IPS DF 6.9 (cell line): ENCODE data around the gene F10.

ENCODE experiments used
- DNase-seq: peaks from one replicate; pipeline ENCODE4 v3.0.0-alpha.2; 2013; ENCODE audit warnings: low read depth, low spot score
- H3K27ac ChIP-seq: one replicate; pipeline ENCODE4 v1.5.1; 2013; ENCODE audit warnings: low read length, control low read depth
- H3K27me3 ChIP-seq: 2 replicates; pipeline ENCODE4 v1.6.1; 2013; ENCODE audit warnings: mild to moderate bottlenecking, low read length; ENCODE audit not compliant: control insufficient read depth, insufficient read depth
- H3K36me3 ChIP-seq: 2 replicates; pipeline ENCODE4 v1.6.1; 2013; ENCODE audit warnings: low read length; ENCODE audit not compliant: control insufficient read depth, insufficient read depth
- H3K4me1 ChIP-seq: 2 replicates; pipeline ENCODE4 v1.6.1; 2013; ENCODE audit warnings: low read length; ENCODE audit not compliant: control insufficient read depth, insufficient read depth
- H3K4me3 ChIP-seq: 2 replicates; pipeline ENCODE4 v1.5.1; 2013; ENCODE audit warnings: mild to moderate bottlenecking, low read length
- H3K9me3 ChIP-seq: 2 replicates; pipeline ENCODE4 v1.6.1; 2013; ENCODE audit warnings: low read length, inconsistent platforms; ENCODE audit not compliant: control insufficient read depth, insufficient read depth
- WGBS: extraction: QIAGEN DNeasy Blood & Tissue Kit; methylation state at CpG from one replicate; pipeline ENCODE4 v1.1.7; 2013; ENCODE audit warnings: mixed read lengths, missing lambda C conversion rate; ENCODE audit not compliant: insufficient read length, insufficient coverage; 5-methylcytosine and 5-hydroxymethylcytosine counted together

Gene F10

GRCh38 chr13:113118261-113119021, 4.2 kb upstream of the F10 start:
- DNase-seq, result no peak
- Histone ChIP-seq H3K27me3 (no peaks in the 10 kb centered on the region), H3K36me3 (peaks cover 3% of the 10 kb centered on the region; the same call in 1 of the 2 replicates), H3K4me1 (peaks cover 2% of the 10 kb centered on the region; the same call in 1 of the 2 replicates), H3K4me3 (no peak overlapping the region), H3K27ac (no peak overlapping the region), H3K9me3 (no peaks in the 10 kb centered on the region)
- no CpG with 5 or more reads among the region's 42 CpGs for WGBS

- WGBS, result no CpG with 5 or more reads among the region's 16 CpGs
- no peaks in the 10 kb centered on the region for H3K27me3 ChIP-seq
- no peak overlapping the region for H3K4me3 ChIP-seq
Measured at GRCh38 chr13:113119166-113119821, 3.3 kb upstream of the F10 start.

GRCh38 chr13:113119822-113120189, 2.8 kb upstream of the F10 start:
- WGBS, result no CpG with 5 or more reads among the region's 7 CpGs
- no peaks in the 10 kb centered on the region for H3K9me3 ChIP-seq
- H3K36me3 ChIP-seq, result no peaks in the 10 kb centered on the region
- peaks cover 2% of the 10 kb centered on the region; the same call in 1 of the 2 replicates for H3K4me1 ChIP-seq
- no peak for DNase-seq
- no peak overlapping the region for H3K4me3 ChIP-seq
- no peaks in the 10 kb centered on the region for H3K27me3 ChIP-seq
- no peak overlapping the region for H3K27ac ChIP-seq

More at GRCh38 chr13:113119166-113119821, 3.3 kb upstream of the F10 start:
- H3K36me3 ChIP-seq, result peaks cover 3% of the 10 kb centered on the region; the same call in 1 of the 2 replicates
- no peak overlapping the region for H3K27ac ChIP-seq
- DNase-seq, result no peak
- H3K9me3 ChIP-seq, result no peaks in the 10 kb centered on the region
- H3K4me1 ChIP-seq, result peaks cover 2% of the 10 kb centered on the region; the same call in 1 of the 2 replicates

- H3K27ac ChIP-seq, result no peak overlapping the region
- H3K36me3 ChIP-seq, result no peaks in the 10 kb centered on the region
- H3K9me3 ChIP-seq, result no peaks in the 10 kb centered on the region
- no CpG with 5 or more reads among the region's 19 CpGs for WGBS
- H3K4me1 ChIP-seq, result peaks cover 2% of the 10 kb centered on the region; the same call in 1 of the 2 replicates
- no peak for DNase-seq
- no peak overlapping the region for H3K4me3 ChIP-seq
- no peaks in the 10 kb centered on the region for H3K27me3 ChIP-seq
Measured at GRCh38 chr13:113120300-113121182, 2.1 kb upstream of the F10 start.

- Histone ChIP-seq H3K27me3 (no peaks in the 10 kb centered on the region), H3K9me3 (no peaks in the 10 kb centered on the region), H3K4me3 (no peak overlapping the region), H3K27ac (no peak overlapping the region), H3K4me1 (peaks cover 2% of the 10 kb centered on the region; the same call in 1 of the 2 replicates), H3K36me3 (no peaks in the 10 kb centered on the region)
- WGBS, result no CpG with 5 or more reads among the region's 24 CpGs
- DNase-seq, result no peak
Measured at GRCh38 chr13:113121183-113121927, 1.2 kb upstream of the F10 start.

- WGBS, result no CpG with 5 or more reads among the region's 16 CpGs
- no peaks in the 10 kb centered on the region for H3K9me3 ChIP-seq
- H3K27me3 ChIP-seq, result no peaks in the 10 kb centered on the region
- H3K27ac ChIP-seq, result no peak overlapping the region
- DNase-seq, result no peak
- H3K4me1 ChIP-seq, result peaks cover 2% of the 10 kb centered on the region; the same call in 1 of the 2 replicates
- H3K36me3 ChIP-seq, result no peaks in the 10 kb centered on the region
- no peak overlapping the region for H3K4me3 ChIP-seq
Measured at GRCh38 chr13:113121928-113122471, 599 bp upstream of the F10 start.

GRCh38 chr13:113123226-113124201, 915 bp downstream of the F10 start:
- no peak for DNase-seq
- WGBS, result no CpG with 5 or more reads among the region's 29 CpGs
- Histone ChIP-seq H3K4me1 (peaks cover 2% of the 10 kb centered on the region; the same call in 1 of the 2 replicates), H3K9me3 (no peaks in the 10 kb centered on the region), H3K27me3 (no peaks in the 10 kb centered on the region), H3K36me3 (no peaks in the 10 kb centered on the region), H3K4me3 (no peak overlapping the region), H3K27ac (no peak overlapping the region)

GRCh38 chr13:113124211-113124970, 1.8 kb downstream of the F10 start:
- Histone ChIP-seq H3K27ac (no peak overlapping the region), H3K36me3 (no peaks in the 10 kb centered on the region), H3K9me3 (no peaks in the 10 kb centered on the region), H3K4me3 (no peak overlapping the region), H3K4me1 (peaks cover 2% of the 10 kb centered on the region; the same call in 1 of the 2 replicates), H3K27me3 (no peaks in the 10 kb centered on the region)
- DNase-seq, result no peak
- no CpG with 5 or more reads among the region's 19 CpGs for WGBS
